Fibroblast of villous mesenchyme (primary cell): ENCODE results near the gene AKT1. TPM values are rescaled to one million over a fixed set of nuclear protein-coding genes. Genes with fewer than 3 reads are reported as not detected.

ENCODE experiments used
- DNase-seq: peaks from one replicate; pipeline ENCODE4 v3.0.0-alpha.2; 2010; ENCODE audit warnings: low read depth
- H3K4me3 ChIP-seq: 2 replicates; pipeline ENCODE4 v1.5.1; 2011; ENCODE audit warnings: low read depth, mild to moderate bottlenecking, low read length
- total RNA-seq: library from RNA; depleted of rRNA; stranded (reverse); fragments of >200 nt; gene quantifications from 2 replicates; pipeline ENCODE4 v1.2.3, GENCODE V29; 2012
- TF ChIP-seq, protein P1 (sequence below): IDR thresholded peaks from 2 replicates; pipeline ENCODE4 v1.5.1; 2012; ENCODE audit warnings: low read depth, mild to moderate bottlenecking, low read length; ENCODE audit not compliant: insufficient read depth

Gene AKT1
- total RNA-seq, 1 donor: 233 TPM

DNA sequence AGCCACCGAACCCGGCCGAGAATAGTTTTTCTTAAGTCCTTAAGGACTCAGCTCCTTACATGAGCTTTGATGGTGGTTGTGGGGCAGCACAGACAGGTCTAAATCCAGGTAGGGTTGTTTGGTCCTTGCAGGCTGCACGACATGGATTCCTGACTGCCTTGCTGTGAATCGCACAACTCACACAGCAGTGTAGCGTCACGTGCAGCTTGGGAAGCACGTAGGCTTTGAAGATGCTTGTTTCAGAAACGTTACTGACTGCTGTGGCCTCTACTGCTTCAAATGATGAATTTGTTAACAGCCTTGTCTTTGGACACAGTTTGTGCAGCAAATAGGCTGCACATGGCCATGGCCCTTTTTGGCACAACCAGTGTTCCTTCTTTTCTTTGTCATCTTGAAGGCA, 35.2 kb upstream of the AKT1 start:
- H3K4me3 ChIP-seq: no peak overlapping the region
- TF ChIP-seq, protein P1, sequence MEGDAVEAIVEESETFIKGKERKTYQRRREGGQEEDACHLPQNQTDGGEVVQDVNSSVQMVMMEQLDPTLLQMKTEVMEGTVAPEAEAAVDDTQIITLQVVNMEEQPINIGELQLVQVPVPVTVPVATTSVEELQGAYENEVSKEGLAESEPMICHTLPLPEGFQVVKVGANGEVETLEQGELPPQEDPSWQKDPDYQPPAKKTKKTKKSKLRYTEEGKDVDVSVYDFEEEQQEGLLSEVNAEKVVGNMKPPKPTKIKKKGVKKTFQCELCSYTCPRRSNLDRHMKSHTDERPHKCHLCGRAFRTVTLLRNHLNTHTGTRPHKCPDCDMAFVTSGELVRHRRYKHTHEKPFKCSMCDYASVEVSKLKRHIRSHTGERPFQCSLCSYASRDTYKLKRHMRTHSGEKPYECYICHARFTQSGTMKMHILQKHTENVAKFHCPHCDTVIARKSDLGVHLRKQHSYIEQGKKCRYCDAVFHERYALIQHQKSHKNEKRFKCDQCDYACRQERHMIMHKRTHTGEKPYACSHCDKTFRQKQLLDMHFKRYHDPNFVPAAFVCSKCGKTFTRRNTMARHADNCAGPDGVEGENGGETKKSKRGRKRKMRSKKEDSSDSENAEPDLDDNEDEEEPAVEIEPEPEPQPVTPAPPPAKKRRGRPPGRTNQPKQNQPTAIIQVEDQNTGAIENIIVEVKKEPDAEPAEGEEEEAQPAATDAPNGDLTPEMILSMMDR: no peak
- no peak for DNase-seq

DNA sequence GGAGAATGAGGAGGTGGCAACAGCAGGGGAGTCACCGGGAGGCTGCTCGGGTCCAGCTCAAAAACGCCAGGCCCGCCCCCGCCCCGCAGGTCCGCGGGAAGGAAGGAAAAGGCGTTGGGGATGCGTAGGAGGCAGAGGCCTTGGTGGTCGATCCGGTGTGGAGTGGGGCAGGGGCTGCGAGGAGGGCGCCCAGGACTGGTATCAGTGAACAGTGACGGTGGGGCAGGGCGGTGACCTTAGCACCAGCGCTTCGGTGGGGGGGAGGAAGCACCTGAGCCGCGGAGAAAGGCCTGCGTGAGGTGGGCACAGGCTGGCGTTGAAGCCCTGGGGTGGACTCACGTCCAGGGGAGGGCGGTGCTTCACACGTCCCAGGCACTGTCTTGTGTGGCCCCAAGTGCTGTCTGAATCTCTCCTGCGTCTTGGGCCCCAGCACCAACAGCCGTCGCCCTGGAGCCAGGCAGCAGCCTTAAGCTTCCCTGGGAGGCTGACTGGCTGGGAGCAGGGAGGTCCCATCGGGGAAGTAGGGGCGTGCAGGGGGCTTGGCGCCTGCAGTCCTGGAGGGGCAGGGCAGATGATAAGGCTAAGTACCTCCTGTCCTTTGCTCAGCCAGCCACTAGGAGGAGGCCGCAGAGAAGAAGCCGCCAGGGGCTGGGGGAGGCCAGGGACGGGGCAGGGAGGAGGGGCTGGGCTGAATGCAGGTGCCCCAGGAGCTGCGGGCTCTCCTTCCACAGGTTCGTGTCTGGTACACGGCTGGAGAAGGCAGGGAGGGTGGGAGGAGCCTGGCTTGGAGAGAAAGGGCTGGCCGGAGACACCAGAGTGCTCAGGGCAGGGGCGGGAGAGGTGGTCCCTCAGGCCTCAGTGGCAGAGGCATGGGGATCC, 31.9 kb upstream of the AKT1 start:
- peak overlapping the region; percentile 61 for H3K4me3 ChIP-seq
- TF ChIP-seq, protein P1: peak; percentile 56
- DNase-seq: peak; percentile 37

DNA sequence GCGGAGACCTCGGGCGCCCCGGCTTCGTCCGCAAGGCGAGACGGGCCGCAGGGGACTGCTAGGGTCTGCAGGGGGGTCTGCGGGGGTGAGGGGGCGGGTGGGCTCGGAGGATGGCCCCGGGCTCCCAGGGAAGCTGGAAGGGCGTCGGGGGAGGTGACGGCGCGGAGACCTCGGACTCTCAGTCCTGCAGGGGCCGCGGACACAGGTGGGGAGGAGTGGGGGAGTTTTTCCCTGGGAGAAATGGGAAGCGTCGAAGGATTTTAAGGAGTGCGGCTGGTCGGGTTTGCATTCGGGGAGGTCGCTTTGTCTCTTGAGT, 31.3 kb upstream of the AKT1 start:
- no peak for DNase-seq
- TF ChIP-seq, protein P1: no peak

DNA sequence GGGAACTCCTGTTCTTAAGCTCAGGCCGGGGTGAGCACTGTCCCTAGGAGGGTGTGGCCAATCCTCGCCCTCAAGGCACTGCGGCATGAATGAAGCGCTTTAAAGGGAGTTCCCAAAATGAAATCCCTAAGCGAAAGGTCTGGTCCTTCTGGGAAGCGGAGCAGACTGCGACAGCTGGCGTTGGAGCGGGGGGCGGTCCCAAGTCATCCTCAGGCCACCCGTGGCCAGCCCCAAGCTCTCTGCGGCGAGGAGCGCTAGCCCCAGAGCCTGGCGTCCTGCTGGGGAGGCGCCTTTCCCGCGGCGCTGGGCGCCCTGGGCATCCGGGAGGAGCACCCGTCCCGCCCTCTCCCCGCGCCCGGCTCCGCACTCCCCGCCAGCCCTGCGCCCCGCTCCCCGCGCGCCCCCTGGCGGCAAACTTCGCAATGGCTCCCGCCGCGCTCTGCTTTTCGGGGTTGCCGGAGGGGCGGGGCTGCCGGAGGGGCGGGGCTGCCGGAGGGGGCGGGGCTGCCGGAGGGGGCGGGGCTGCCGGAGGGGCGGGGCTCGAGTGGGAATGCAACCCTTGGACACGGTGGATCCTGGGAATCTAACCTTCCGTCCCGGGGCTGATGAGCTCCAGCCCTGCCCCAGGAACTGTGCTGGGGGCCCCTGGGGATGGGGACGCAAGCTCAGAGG, 30.8 kb upstream of the AKT1 start:
- peak overlapping the region; percentile 74 for H3K4me3 ChIP-seq

More for the DNA sequence above, 31.3 kb upstream of the AKT1 start:
- peak overlapping the region; percentile 61 for H3K4me3 ChIP-seq

DNA sequence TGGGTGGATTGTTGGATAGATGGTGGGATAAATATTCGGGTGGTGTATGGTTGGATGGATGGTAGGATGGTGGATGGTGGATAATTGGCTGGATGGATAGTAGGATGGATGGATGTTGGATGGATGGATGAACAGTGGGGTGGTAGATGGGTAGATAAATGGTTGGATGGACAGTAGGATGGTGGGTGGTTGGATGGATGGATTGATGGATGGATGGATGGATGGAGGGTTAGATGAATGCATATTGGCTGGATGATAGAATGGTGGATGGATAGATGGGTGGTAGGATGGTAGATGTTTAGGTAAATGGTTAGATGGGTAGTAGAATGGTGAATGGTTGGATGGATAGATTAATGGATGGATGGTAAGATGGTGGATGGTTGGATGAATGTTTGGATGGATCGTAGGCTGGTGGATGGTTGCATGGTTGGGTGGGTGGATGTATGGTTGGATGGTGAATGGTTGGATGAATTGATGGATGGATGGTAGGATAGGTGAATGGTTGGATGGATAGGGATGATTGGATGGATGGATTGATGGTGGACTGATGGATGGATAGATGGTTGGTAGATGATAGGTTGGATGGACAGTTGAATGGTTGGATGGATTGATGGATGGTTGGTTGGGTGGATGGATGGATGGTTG, 28.9 kb upstream of the AKT1 start:
- TF ChIP-seq, protein P1: no peak
- H3K4me3 ChIP-seq: no peak overlapping the region
- DNase-seq: no peak

More for the DNA sequence above, 30.8 kb upstream of the AKT1 start:
- peak; percentile 85 for DNase-seq
- TF ChIP-seq, protein P1: peak; percentile 66

DNA sequence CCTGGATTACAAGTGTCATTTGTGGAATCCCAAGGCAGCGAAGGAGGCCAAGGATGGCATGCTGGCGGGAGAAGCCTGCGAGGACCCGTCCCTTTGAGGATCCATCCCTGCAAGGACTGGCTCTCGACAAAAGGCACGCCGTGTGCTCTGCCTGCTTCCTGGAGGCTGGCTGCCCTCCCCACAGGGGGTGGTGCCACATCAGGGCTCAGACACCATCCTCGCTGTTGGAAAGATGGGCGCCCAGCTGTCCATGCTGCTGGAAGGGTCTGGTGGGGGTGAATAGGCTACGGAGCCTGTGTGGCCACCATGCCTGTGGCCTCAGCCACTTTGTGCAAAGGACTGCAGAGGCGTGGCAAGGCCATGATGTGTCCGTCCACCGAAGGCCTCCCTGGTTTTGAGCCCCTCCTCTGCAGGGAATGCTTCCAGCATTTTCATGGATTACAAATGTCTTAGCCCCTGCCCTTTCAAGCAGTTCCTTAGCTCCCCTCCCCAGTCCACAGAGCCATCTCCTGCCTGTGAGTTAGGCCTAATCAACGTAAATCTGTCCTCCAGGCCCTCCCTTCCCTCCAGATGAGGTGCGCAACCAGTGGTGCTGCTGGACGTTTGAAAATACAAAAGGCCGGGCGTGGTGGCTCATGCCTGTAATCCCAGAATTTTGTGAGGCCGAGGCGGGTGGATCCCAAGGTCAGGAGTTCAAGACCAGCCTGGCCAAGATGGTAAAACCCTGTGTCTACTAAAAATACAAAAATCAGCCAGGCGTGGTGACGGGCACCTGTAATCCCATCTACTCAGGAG, 27.5 kb upstream of the AKT1 start:
- no peak for DNase-seq
- TF ChIP-seq, protein P1: no peak

More for the DNA sequence above, 27.5 kb upstream of the AKT1 start:
- no peak overlapping the region for H3K4me3 ChIP-seq
